OCI-LY1 (cell line): ENCODE results near the gene IKZF1.

Source experiments
- H2AFZ ChIP-seq: fragments of 200-600 bp; sonication (generic), shearing (Covaris generic); 2 replicates; pipeline ENCODE4 v1.6.0; 2014; ENCODE audit warnings: antibody characterized with exemption, mild to moderate bottlenecking, low read length
- H3F3A ChIP-seq: fragments of 200-600 bp; sonication (generic), shearing (Covaris generic); 2 replicates; pipeline ENCODE4 v1.6.0; 2014; ENCODE audit warnings: mild to moderate bottlenecking, antibody characterized with exemption, low read length, moderate library complexity; ENCODE audit not compliant: insufficient read depth
- H3K27ac ChIP-seq: fragments of 200-600 bp; sonication (generic); 2 replicates; pipeline ENCODE4 v1.5.1; 2014; ENCODE audit warnings: low read length, mixed run types, mild to moderate bottlenecking, low read depth; ENCODE audit not compliant: poor library complexity, severe bottlenecking
- H3K27me3 ChIP-seq: fragments of 200-600 bp; sonication (generic); 2 replicates; pipeline ENCODE4 v1.6.0; 2014; ENCODE audit warnings: antibody characterized with exemption, mild to moderate bottlenecking, low read length, moderate library complexity; ENCODE audit not compliant: insufficient read depth
- H3K36me3 ChIP-seq: fragments of 200-600 bp; sonication (generic); 2 replicates; pipeline ENCODE4 v1.6.1; 2014; ENCODE audit warnings: mild to moderate bottlenecking, antibody characterized with exemption, low read length, moderate library complexity, mixed read lengths; ENCODE audit not compliant: insufficient read depth
- H3K4me1 ChIP-seq: fragments of 200-600 bp; sonication (generic); 2 replicates; pipeline ENCODE4 v1.5.1; 2014; ENCODE audit warnings: mild to moderate bottlenecking, low read length, moderate library complexity; ENCODE audit not compliant: insufficient read depth, severe bottlenecking
- H3K4me2 ChIP-seq: fragments of 200-600 bp; sonication (generic), shearing (Covaris generic); 2 replicates; pipeline ENCODE4 v1.6.1; 2014; ENCODE audit warnings: low read length
- H3K4me3 ChIP-seq: fragments of 200-600 bp; sonication (generic); 2 replicates; pipeline ENCODE4 v1.5.1; 2014; ENCODE audit warnings: low read length, low read depth, mild to moderate bottlenecking, mixed read lengths; ENCODE audit not compliant: poor library complexity, severe bottlenecking
- H3K79me2 ChIP-seq: fragments of 200-600 bp; shearing (Covaris generic); 2 replicates; pipeline ENCODE4 v1.6.1; 2016; ENCODE audit warnings: mixed run types, low read length, mixed read lengths; ENCODE audit not compliant: insufficient read depth
- H3K9ac ChIP-seq: fragments of 200-600 bp; sonication (generic), shearing (Covaris generic); 2 replicates; pipeline ENCODE4 v1.6.1; 2014; ENCODE audit warnings: mild to moderate bottlenecking, low read length, mixed read lengths
- H3K9me2 ChIP-seq: fragments of 200-600 bp; sonication (generic), shearing (Covaris generic); 2 replicates; pipeline ENCODE4 v1.6.1; 2014; ENCODE audit warnings: low read depth, mild to moderate bottlenecking, low read length, mixed read lengths
- H3K9me3 ChIP-seq: fragments of 200-600 bp; shearing (Covaris generic); 2 replicates; pipeline ENCODE4 v1.6.1; 2014; ENCODE audit warnings: low read length, mixed read lengths
- H4K20me1 ChIP-seq: fragments of 200-600 bp; sonication (generic), shearing (Covaris generic); 2 replicates; pipeline ENCODE4 v1.6.0; 2016; ENCODE audit warnings: mild to moderate bottlenecking, low read length; ENCODE audit not compliant: insufficient read depth
- CTCF ChIP-seq: fragments of 200-600 bp; sonication (generic), shearing (Covaris generic); IDR thresholded peaks from 2 replicates; pipeline ENCODE4 v1.5.1; 2017; ENCODE audit warnings: mild to moderate bottlenecking, antibody characterized with exemption, low read length, moderate library complexity, mixed read lengths
- EZH2 ChIP-seq: fragments of 200-600 bp; sonication (generic), shearing (Covaris generic); IDR thresholded peaks from 2 replicates; pipeline ENCODE4 v1.8.0; 2017; ENCODE audit warnings: borderline replicate concordance, mixed run types, mild to moderate bottlenecking, antibody characterized with exemption, low read length, moderate library complexity, mixed read lengths

The IKZF1 gene

GRCh38 chr7:50357426-50357825, 52.9 kb downstream of the IKZF1 start:
- no peaks in the 10 kb centered on the region for H3K27me3 ChIP-seq
- peaks cover 14% of the 10 kb centered on the region for H3K79me2 ChIP-seq
- H4K20me1 ChIP-seq = no peaks in the 10 kb centered on the region
- no peaks in the 10 kb centered on the region for H3K9me2 ChIP-seq
- H3K9ac ChIP-seq = no peak overlapping the region
- H3K4me3 ChIP-seq = no peak overlapping the region
- TF ChIP-seq CTCF (no peak), EZH2 (no peak)
- H3K27ac ChIP-seq = no peak overlapping the region
- no peaks in the 10 kb centered on the region for H3K4me1 ChIP-seq
- H3K36me3 ChIP-seq = peaks cover 96% of the 10 kb centered on the region
- no peaks in the 10 kb centered on the region for H3F3A ChIP-seq
- no peaks in the 10 kb centered on the region for H3K9me3 ChIP-seq
- no peak overlapping the region for H2AFZ ChIP-seq
- no peak overlapping the region for H3K4me2 ChIP-seq

GRCh38 chr7:50358041-50358705, 53.7 kb downstream of the IKZF1 start:
- TF ChIP-seq EZH2 (no peak), CTCF (no peak)
- H2AFZ ChIP-seq = no peak overlapping the region
- H3K4me2 ChIP-seq = no peak overlapping the region
- no peak overlapping the region for H3K27ac ChIP-seq
- peaks cover 8% of the 10 kb centered on the region for H3K79me2 ChIP-seq
- H3K36me3 ChIP-seq = peaks cover 97% of the 10 kb centered on the region
- no peaks in the 10 kb centered on the region for H3K27me3 ChIP-seq
- H3K4me3 ChIP-seq = no peak overlapping the region
- H3K9me3 ChIP-seq = no peaks in the 10 kb centered on the region
- H3F3A ChIP-seq = no peaks in the 10 kb centered on the region
- H3K9ac ChIP-seq = no peak overlapping the region
- H3K9me2 ChIP-seq = no peaks in the 10 kb centered on the region
- no peaks in the 10 kb centered on the region for H4K20me1 ChIP-seq
- no peaks in the 10 kb centered on the region for H3K4me1 ChIP-seq

GRCh38 chr7:50358779-50359178, 54.3 kb downstream of the IKZF1 start:
- H2AFZ ChIP-seq = no peak overlapping the region
- no peaks in the 10 kb centered on the region for H3K27me3 ChIP-seq
- H3K9ac ChIP-seq = no peak overlapping the region
- no peaks in the 10 kb centered on the region for H3K4me1 ChIP-seq
- H4K20me1 ChIP-seq = no peaks in the 10 kb centered on the region
- H3K4me3 ChIP-seq = no peak overlapping the region
- no peak overlapping the region for H3K27ac ChIP-seq
- peaks cover 97% of the 10 kb centered on the region for H3K36me3 ChIP-seq
- no peak overlapping the region for H3K4me2 ChIP-seq
- H3K9me2 ChIP-seq = no peaks in the 10 kb centered on the region
- H3K79me2 ChIP-seq = peaks cover 8% of the 10 kb centered on the region
- no peaks in the 10 kb centered on the region for H3F3A ChIP-seq
- no peaks in the 10 kb centered on the region for H3K9me3 ChIP-seq
- no peak for TF ChIP-seq CTCF
- TF ChIP-seq EZH2 = no peak
